T-helper 1 cell (primary cell): Measurements from ENCODE around the gene LMF1.
A peak's percentile ranks its signal among the peaks of the same experiment; 100 is the strongest.
"Not testable (repeated sequence)": the region's sequence is repeated elsewhere in the genome, so short reads cannot be mapped to it uniquely, and the experiment has no call there.

Experiments used
- DNase-seq, 5 donors: peaks; one replicate each; pipeline ENCODE4 v3.0.0-alpha.2; 2012 to 2020

LMF1 gene

GRCh38 chr16:866252-866896 is 104.4 kb downstream of the LMF1 start:
- DNase-seq: peak in 1 of 5 donors; percentile 2

DNA sequence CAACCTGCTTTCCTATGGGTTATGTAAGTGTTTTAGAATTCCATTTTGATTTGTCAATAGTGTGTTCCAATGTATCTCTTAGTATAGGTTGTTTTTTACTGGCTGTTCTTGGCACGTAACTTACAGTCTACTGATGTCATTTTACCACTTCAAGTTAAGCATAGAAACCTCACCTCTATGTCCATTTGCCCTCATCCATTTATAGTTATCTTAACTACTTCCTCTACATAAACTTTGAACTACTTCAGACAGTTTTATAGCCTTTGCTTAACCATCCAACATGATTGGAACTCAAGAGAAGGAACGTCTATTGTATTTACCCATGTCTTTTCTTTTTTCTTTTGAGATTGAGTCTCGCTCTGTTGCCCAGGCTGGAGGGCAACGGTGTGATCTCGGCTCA is 105.8 kb downstream of the LMF1 start:
- no peak for DNase-seq

DNA sequence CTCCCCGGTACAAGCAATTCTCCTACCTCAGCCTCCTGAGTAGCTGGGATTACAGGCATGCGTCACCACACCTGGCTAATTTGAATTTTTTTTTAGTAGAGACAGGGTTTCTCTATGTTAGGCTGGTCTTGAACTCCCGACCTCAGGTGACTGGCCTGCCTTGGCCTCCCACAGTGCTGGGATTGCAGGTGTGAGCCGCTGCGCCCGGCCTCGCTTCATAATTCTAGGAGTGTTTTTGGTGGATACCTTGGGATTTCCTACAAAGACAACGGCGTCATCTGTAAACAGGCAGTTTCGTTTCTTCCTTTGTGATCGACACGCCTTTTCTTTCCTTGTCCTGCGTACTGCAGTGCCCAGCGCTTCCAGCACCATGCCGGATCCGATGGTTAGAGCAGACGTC is 109.3 kb downstream of the LMF1 start:
- DNase-seq: no peak

GRCh38 chr16:860891-861290 is 109.9 kb downstream of the LMF1 start:
- DNase-seq: no peak

DNA sequence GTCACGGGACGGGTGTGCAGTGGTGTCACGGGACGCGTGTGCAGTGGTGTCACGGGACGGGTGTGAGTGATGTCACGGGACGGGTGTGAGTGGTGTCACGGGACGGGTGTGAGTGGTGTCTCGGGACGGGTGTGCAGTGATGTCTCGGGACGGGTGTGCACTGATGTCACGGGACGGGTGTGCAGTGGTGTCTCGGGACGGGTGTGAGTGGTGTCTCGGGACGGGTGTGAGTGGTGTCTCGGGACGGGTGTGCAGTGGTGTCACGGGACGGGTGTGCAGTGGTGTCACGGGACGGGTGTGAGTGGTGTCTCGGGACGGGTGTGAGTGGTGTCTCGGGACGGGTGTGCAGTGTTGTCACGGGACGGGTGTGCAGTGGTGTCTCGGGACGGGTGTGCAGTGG is 111.8 kb downstream of the LMF1 start:
- DNase-seq: not testable (repeated sequence)

DNA sequence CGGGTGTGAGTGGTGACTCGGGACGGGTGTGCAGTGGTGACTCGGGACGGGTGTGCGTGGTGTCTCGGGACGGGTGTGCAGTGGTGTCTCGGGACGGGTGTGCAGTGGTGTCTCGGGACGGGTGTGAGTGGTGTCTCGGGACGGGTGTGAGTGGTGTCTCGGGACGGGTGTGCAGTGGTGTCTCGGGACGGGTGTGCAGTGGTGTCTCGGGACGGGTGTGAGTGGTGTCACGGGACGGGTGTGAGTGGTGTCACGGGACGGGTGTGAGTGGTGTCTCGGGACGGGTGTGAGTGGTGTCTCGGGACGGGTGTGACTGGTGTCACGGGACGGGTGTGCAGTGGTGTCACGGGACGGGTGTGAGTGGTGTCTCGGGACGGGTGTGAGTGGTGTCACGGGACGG is 112.3 kb downstream of the LMF1 start:
- DNase-seq: not testable (repeated sequence)

- no peak for DNase-seq
Measured at GRCh38 chr16:856811-857210, 114.0 kb downstream of the LMF1 start.

DNA sequence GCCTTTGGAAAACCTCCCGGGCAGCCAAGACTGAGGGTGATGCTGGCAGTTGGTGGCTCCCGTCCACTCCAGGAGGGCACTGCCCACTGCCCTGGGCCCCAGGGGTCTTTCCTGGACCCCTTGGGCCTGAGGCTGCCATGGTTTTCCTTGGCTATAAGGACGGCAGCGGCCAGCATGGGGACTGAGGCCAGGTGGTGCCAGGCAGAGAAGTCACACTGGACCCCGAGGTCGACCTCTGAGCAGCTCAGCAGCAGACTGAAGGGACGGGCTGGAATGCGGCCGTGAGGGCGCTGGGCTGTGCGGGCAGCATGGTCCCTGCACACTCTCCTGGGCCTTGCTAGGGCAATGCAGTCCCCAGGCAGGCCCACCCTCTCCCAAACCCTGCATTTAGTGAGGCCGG is 114.7 kb downstream of the LMF1 start:
- DNase-seq: no peak

GRCh38 chr16:855471-855870 is 115.3 kb downstream of the LMF1 start:
- DNase-seq: no peak

DNA sequence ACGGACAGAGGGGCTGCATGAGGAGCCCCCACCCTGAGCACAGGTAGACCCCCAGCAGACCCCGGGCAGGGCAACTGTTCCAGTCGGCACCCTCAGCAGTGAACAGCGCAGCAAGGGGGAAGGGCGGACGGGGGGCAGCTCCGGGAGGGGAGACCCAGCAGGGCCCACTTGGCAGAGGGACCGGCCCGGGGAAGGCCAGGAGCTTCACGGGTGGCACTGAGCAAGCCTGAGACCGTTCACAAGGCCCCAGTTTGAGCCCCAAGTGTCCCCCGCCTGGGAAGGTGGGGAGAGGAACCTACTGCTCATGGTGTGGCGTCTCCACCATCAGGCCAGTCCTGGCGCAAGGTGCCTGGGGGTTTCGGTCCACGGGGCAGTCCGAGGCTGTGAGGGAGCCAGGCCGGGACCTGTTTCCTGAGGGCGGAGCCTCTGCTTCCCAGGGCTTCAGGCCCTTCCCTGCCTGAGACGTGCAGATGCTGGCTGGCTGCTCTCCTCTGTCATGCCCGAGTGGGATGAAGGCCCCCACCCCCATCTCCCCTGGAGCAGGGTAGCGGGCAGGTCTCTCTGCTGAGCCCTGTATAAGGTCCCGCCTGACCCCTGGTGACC is 115.9 kb downstream of the LMF1 start:
- no peak for DNase-seq

DNA sequence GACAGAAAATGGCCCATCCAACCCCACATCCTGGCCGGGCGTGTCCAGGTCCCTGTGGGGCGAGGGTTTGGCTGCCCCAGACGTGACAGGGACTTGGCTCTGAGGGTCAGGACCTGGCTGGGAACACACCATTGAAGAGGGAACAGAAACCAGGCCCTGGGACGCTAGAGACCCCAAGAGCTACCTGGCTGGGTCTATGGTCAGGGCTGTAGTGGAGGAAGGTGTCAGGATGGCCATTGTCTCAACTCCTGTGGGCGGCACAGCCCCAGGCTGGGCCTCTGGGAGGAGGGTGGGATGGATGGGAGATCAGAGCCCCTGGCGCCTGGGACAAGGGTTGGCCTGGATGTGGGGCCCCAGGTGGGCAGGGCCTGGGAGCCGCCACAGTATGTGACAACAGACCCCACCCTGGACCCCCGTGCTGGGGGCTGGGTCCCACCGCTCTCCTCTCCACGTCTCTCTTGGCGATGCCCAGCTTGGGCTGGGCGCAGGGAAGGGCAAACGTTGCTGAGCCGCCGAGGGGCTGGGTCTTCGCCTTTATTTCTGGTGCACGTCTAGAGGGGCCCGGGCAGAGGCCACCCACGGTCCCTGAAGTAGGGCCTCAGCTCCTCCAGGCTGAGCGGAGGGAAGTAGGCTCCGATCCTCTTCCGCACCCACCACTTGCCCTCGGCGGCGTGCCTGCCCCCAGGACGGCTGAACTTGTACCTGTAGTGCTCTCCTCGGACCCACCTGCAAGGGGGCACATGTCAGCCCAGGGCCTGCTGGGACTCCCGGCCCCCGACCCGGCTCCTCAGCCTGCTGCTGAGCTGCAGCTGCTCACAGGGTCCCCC is 116.6 kb downstream of the LMF1 start:
- DNase-seq: no peak

GRCh38 chr16:853306-853705 is 117.5 kb downstream of the LMF1 start:
- DNase-seq: no peak

DNA sequence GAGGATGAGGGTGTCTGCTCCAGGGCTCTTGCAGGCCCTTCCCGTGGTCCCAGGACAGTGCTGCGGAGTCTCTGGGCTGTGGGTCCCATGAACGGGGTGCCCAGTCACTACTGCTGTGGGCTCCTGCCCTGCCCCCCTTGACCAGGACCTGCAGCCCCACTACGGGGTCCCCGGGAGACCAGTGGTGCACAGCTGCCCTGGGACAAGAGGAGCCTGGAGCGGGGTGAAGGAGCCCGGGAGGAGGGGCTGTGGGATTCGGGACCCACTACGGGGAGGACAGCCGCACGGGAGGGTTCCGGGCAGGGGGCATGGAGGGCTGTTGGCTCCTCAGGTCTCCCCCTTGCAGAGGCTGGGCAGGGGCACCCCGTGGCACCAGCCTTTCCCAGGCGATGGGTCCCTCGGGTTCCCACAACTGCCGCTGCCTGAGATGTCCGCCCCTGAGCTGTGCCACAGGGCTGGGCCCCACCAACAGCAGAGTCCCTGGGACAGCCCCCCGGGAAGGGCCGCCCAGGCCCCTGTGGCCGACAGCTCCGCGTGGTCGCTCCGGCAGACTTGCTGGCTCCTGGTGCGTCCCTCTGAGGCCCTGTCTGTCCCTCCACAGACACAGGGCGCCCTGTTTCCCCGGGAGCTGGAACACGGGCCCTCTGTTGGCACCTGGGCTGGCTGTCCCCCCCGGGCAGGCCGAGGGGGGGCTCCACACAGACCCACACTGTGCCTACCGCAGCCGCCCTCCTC is 118.2 kb downstream of the LMF1 start:
- no peak for DNase-seq

GRCh38 chr16:851871-852270 is 118.9 kb downstream of the LMF1 start:
- no peak for DNase-seq

DNA sequence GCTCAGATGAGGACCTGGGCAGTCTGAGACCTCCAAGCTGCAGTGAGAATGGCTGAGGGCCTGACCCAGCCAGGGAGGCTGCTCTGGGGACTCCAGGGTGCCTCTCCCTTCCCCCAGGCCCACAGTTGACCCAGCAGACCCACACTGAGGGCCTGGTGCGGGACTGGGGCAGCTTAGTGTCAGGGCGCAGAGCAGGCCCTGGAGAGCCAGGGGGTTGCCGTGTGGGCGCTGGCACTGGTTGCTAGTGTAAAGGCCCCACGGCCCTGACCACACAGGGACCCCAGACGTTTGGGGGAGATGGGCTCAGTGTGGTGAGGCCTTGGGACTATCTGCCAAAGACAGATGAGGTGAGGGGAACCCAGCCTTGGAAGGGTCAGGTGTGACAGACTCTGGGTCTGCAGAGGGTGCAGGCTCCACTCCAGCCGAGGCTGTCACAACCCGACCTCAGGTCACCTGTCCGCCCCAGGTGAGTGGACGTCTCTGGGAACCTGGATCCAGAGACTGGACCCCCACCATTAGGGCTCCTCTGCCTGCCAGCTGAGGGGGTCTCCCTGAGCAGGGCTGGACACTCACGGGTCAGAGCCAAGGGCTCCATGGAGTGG is 119.5 kb downstream of the LMF1 start:
- no peak for DNase-seq

DNA sequence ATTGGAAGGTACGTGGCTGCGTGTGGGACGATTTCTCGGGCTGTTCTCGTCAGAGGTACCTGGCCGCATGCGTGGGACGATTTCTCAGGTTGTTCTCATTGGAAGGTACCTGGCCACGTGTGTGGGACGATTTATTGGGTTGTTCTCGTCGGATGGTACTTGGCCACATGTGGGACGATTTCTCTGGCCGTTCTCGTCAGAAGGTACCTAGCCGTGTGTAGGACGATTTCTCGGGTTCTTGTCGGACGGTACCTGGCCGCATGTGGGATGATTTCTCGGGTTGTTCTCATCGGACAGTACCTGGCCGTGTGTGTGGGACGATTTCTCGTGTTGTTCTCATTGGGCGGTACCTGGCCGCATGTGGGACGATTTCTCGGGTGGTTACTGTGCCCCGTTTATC is 120.1 kb downstream of the LMF1 start:
- DNase-seq: no peak

GRCh38 chr16:848510-849253 is 122.1 kb downstream of the LMF1 start:
- DNase-seq: no peak

DNA sequence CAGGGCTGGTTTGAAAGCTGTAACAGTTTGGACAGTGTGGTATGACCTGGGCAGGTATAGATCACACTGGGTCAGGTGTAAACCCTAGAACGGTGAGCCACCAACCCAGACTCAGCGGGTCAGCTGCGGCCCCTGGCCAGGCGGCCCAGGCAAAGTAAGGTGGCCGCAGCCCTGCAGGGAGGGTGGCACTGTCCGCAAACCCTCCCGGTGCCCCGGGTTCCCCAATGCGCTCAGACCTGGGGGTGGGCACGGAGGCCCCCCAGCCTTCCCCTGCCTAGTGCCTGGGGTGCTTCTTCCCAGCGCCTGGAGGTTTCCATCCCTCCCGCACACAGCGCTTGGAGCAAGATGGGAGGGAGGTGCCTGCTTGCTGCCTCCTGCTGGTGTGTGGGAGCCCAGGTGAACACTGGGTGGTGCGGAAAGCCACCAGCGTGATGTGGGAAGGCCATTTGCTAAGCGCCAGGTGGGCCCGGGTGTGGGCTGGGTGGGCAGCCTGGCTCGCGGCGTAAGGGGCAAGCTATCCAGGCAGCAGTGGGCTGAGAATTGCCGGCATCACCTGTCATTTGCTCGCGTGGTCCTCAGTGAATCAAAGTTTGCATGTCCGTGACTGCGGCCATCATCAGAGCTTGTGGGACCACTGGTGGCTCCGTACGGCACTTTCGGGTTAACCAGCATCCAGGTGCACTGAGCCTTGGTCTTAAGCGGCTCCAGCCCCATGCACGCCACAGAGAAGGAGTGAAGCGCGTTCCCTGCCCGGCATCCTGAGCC is 122.9 kb downstream of the LMF1 start:
- DNase-seq: no peak

GRCh38 chr16:847151-847550 is 123.6 kb downstream of the LMF1 start:
- no peak for DNase-seq

DNA sequence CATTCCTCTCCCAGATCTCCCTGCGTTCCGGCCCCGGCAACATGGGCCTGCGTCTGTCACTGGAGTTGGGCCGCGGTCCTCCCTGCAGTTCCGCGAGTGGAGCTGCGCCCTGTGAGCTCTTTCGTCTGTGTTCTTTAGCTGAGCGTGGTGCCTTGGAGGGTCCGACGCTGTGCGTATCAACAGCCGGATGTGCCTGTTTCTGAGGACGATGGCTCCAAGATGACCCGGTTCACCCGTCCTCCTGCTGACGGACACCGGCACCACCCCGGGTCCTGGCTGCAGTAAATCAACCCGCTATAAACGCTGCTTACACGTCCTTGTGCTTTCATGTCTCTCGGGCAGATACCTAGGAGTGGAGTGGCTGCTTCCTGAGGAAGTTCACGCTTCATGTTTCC is 125.4 kb downstream of the LMF1 start:
- DNase-seq: no peak

- DNase-seq: no peak
Measured at GRCh38 chr16:844638-845350, 126.0 kb downstream of the LMF1 start.
